ENCODE results near the gene RNF41.

GRCh38 chr12:56236091-56236490 lies 14.4 kb upstream of the RNF41 start:
- TF ChIP-seq CTCF (IDR thresholded peaks at IDR 0.05) (no peak), POLR2A (IDR thresholded peaks at IDR 0.05) (no peak), EP300 (IDR thresholded peaks at IDR 0.05) (no peak)

Data from tibial nerve (tissue), 4 donors.